ENCODE results near the gene CATSPERD. TPM values are rescaled to one million over a fixed set of nuclear protein-coding genes. Genes with fewer than 3 reads are reported as not detected.
A peak's percentile ranks its signal among the peaks of the same experiment; 100 is the strongest.
"Not testable (repeated sequence)": the region's sequence is repeated elsewhere in the genome, so short reads cannot be mapped to it uniquely, and the experiment has no call there.

The CATSPERD gene
- total RNA-seq, 2 experiments from 2014 or later, result not detected

- H3K4me3 Mint-ChIP-seq, result peak overlapping the region; percentile 50
- H3K4me1 Mint-ChIP-seq, result peaks cover 14% of the 10 kb centered on the region
- H3K36me3 Mint-ChIP-seq, result peaks cover 4% of the 10 kb centered on the region
- DNase-seq, result no peak
- H3K27ac Mint-ChIP-seq, result peak overlapping the region; percentile 5
- H3K27me3 Mint-ChIP-seq, result no peaks in the 10 kb centered on the region
- no peaks in the 10 kb centered on the region for H3K9me3 Mint-ChIP-seq
Measured at GRCh38 chr19:5681391-5682106, 38.9 kb upstream of the CATSPERD start.

- Mint-ChIP-seq H3K27ac (peak overlapping the region; percentile 5), H3K9me3 (no peaks in the 10 kb centered on the region), H3K36me3 (peaks cover 4% of the 10 kb centered on the region), H3K4me3 (peak overlapping the region; percentile 1), H3K27me3 (no peaks in the 10 kb centered on the region), H3K4me1 (peaks cover 14% of the 10 kb centered on the region)
- no peak for DNase-seq
Measured at GRCh38 chr19:5682107-5682482, 38.3 kb upstream of the CATSPERD start.

GRCh38 chr19:5683177-5683886 lies 37.1 kb upstream of the CATSPERD start:
- Mint-ChIP-seq H3K36me3 (peaks cover 4% of the 10 kb centered on the region), H3K27ac (no peak overlapping the region), H3K27me3 (no peaks in the 10 kb centered on the region), H3K9me3 (no peaks in the 10 kb centered on the region), H3K4me3 (no peak overlapping the region), H3K4me1 (peaks cover 14% of the 10 kb centered on the region)
- no peak for DNase-seq

GRCh38 chr19:5684694-5685430 lies 35.6 kb upstream of the CATSPERD start:
- Mint-ChIP-seq H3K27ac (no peak overlapping the region), H3K4me1 (peaks cover 13% of the 10 kb centered on the region), H3K27me3 (no peaks in the 10 kb centered on the region), H3K9me3 (no peaks in the 10 kb centered on the region), H3K36me3 (peaks cover 2% of the 10 kb centered on the region), H3K4me3 (no peak overlapping the region)
- no peak for DNase-seq

GRCh38 chr19:5686326-5686646 lies 34.2 kb upstream of the CATSPERD start:
- H3K9me3 Mint-ChIP-seq, result no peaks in the 10 kb centered on the region
- peaks cover 14% of the 10 kb centered on the region for H3K36me3 Mint-ChIP-seq
- H3K27me3 Mint-ChIP-seq, result peaks cover 8% of the 10 kb centered on the region
- H3K4me1 Mint-ChIP-seq, result peaks cover 20% of the 10 kb centered on the region
- peak overlapping the region; percentile 81 for H3K4me3 Mint-ChIP-seq
- peak overlapping the region; percentile 86 for H3K27ac Mint-ChIP-seq
- no peak for DNase-seq

GRCh38 chr19:5686647-5687359 lies 33.6 kb upstream of the CATSPERD start:
- Mint-ChIP-seq H3K4me3 (peak overlapping the region; percentile 81), H3K4me1 (peaks cover 16% of the 10 kb centered on the region), H3K9me3 (no peaks in the 10 kb centered on the region), H3K27me3 (peaks cover 8% of the 10 kb centered on the region), H3K27ac (peak overlapping the region; percentile 86), H3K36me3 (peaks cover 18% of the 10 kb centered on the region)
- peak; percentile 99 for DNase-seq

- H3K27me3 Mint-ChIP-seq, result peaks cover 15% of the 10 kb centered on the region
- H3K9me3 Mint-ChIP-seq, result no peaks in the 10 kb centered on the region
- peak overlapping the region; percentile 25 for H3K4me3 Mint-ChIP-seq
- H3K27ac Mint-ChIP-seq, result no peak overlapping the region
- H3K4me1 Mint-ChIP-seq, result peaks cover 19% of the 10 kb centered on the region
- H3K36me3 Mint-ChIP-seq, result peaks cover 26% of the 10 kb centered on the region
- DNase-seq, result no peak
Measured at GRCh38 chr19:5687360-5688198, 32.9 kb upstream of the CATSPERD start.

- Mint-ChIP-seq H3K4me1 (peaks cover 22% of the 10 kb centered on the region), H3K4me3 (peak overlapping the region; percentile 8), H3K36me3 (peaks cover 34% of the 10 kb centered on the region), H3K27me3 (peaks cover 15% of the 10 kb centered on the region)
- DNase-seq, H3K9me3 Mint-ChIP-seq, H3K27ac Mint-ChIP-seq: not testable (repeated sequence)
Measured at GRCh38 chr19:5688262-5688881, 32.1 kb upstream of the CATSPERD start.

- peak within 1 kb of the TSS; percentile 99 for H3K27ac Mint-ChIP-seq
- DNase-seq, result peak; percentile 98
- peaks cover 22% of the 10 kb centered on the region for H3K4me1 Mint-ChIP-seq
- H3K27me3 Mint-ChIP-seq, result peaks cover 15% of the 10 kb centered on the region
- peak within 1 kb of the TSS; percentile 99 for H3K4me3 Mint-ChIP-seq
- H3K36me3 Mint-ChIP-seq, result peaks cover 47% of the 10 kb centered on the region
- H3K9me3 Mint-ChIP-seq, result no peaks in the 10 kb centered on the region
Measured at GRCh38 chr19:5690125-5690954, 30.1 kb upstream of the CATSPERD start, which contains the start of gene RPL36. Gene RPL36 (plus strand): TSS chr19:5690295. CDS start chr19:5690508, 213 bp downstream.

GRCh38 chr19:5690955-5691821 lies 29.2 kb upstream of the CATSPERD start:
- peak overlapping the region; percentile 99 for H3K27ac Mint-ChIP-seq
- peaks cover 21% of the 10 kb centered on the region for H3K4me1 Mint-ChIP-seq
- H3K36me3 Mint-ChIP-seq, result peaks cover 47% of the 10 kb centered on the region
- no peaks in the 10 kb centered on the region for H3K9me3 Mint-ChIP-seq
- H3K27me3 Mint-ChIP-seq, result peaks cover 15% of the 10 kb centered on the region
- DNase-seq, result peak; percentile 76
- H3K4me3 Mint-ChIP-seq, result peak overlapping the region; percentile 99

- Mint-ChIP-seq H3K27ac (peak overlapping the region; percentile 99), H3K9me3 (no peaks in the 10 kb centered on the region), H3K36me3 (peaks cover 53% of the 10 kb centered on the region), H3K4me3 (peak overlapping the region; percentile 99), H3K4me1 (peaks cover 21% of the 10 kb centered on the region), H3K27me3 (peaks cover 15% of the 10 kb centered on the region)
- DNase-seq, result peak; percentile 34
Measured at GRCh38 chr19:5691822-5692722, 28.4 kb upstream of the CATSPERD start.

All from activated naive CD8-positive, alpha-beta T cell treated with anti-CD3 and anti-CD28 coated beads for 36 hours (primary cell).